ENCODE measurements around the gene PTPRN2.

GRCh38 chr7:157923903-157924630 is 663.6 kb downstream of the PTPRN2 start:
- no peak for TF ChIP-seq PBX3 (IDR thresholded peaks at IDR 0.05)
- TF ChIP-seq SMC3 (IDR thresholded peaks at IDR 0.05; ENCODE audit: low read depth, low read length) = no peak
- no peak for TF ChIP-seq USF1 (IDR thresholded peaks at IDR 0.05; ENCODE audit: borderline replicate concordance, low read depth)
- TF ChIP-seq CTCF (IDR thresholded peaks at IDR 0.05) = no peak
- no peak for TF ChIP-seq CHD2 (IDR thresholded peaks at IDR 0.05; ENCODE audit: low read length, partially characterized antibody)
